ENCODE measurements around the gene RBBP7.
"Not testable (repeated sequence)": the region's sequence is repeated elsewhere in the genome, so short reads cannot be mapped to it uniquely, and the experiment has no call there.

The RBBP7 gene

GRCh38 chrX:16867947-16868346 is 2.2 kb downstream of the RBBP7 start:
- no peak for DNase-seq (ENCODE audit: low read depth)

- DNase-seq (ENCODE audit: low read depth), result no peak
These were observed 7.3 kb downstream of the RBBP7 start for GRCh38 chrX:16862829-16863228.

GRCh38 chrX:16856744-16857143 is 13.4 kb downstream of the RBBP7 start:
- DNase-seq (ENCODE audit: low read depth), result no peak

DNA sequence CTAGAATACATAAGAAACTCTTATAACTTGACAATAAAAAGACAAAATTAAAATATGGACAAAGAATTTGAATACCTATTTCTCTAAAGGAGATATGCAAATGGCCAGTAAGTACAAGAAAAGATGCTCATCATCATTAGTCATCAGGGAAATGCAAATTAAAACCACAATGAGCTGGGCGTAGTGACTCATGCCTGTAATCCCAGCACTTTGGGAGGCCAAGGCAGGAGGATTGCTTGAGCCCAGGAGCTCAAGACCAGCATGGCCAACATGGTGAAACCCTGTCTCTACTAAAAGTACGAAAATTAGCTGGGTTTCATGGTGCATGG is 14.1 kb downstream of the RBBP7 start:
- not testable (repeated sequence) for DNase-seq (ENCODE audit: low read depth)

DNA sequence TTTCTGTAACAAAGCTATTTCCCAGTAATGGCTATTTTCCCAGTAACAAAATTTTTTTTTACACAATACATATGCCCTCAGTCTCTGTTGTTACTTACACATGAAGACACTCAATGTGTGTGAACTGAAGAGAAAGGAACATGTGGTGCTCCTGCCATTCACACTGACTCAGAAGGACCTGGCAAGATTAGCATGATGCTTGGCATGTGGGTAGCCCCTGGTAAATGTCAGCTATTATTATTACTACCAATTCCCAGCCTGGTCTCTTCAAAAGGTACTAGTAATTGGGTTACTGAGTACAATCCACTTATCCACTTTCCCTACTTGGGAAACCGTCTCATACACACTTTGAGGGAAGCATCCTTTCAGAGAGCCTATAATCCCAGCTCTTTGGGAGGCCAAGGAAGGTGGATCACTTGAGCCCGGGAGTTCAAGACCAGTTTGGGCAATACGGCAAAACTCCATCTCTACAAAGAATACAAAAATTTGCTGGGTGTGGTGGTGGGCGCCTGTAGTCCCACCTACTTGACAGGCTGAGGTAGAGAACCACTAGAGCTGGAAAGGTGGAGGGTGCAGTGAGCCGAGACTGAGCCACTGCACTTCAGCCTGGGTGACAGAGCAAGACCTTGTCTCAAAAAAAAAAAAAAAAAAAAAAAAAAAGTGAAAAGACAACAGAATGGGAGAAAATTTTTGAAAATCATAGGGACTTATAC is 14.6 kb downstream of the RBBP7 start:
- DNase-seq (ENCODE audit: low read depth), result no peak

GRCh38 chrX:16853537-16853936 is 16.6 kb downstream of the RBBP7 start:
- no peak for DNase-seq (ENCODE audit: low read depth)

DNA sequence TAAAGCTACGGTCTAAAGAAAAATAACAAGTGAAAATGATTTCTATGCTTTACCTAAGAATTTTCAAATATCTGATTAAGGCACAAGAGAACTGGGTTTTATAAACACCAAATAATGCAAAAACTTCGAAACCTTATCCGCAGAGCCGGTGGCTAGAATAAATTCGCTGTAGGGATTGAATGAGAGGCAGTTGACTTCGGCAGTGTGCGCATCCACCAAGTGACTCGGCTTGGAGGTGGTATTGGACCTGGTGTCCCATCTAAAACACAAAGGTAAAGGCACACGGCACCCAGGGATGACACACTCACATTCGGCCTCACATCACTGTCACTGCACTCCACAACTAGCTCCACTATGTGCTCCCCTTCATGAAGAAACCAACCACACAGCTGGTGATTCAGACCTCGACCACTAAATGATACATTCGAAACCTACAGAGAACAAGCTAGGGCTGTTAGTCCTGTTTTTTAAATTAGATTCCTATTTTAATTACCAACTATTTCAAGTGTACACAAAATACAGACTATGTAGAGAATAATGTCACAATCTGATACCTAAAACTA is 17.5 kb downstream of the RBBP7 start:
- DNase-seq (ENCODE audit: low read depth), result no peak

DNA sequence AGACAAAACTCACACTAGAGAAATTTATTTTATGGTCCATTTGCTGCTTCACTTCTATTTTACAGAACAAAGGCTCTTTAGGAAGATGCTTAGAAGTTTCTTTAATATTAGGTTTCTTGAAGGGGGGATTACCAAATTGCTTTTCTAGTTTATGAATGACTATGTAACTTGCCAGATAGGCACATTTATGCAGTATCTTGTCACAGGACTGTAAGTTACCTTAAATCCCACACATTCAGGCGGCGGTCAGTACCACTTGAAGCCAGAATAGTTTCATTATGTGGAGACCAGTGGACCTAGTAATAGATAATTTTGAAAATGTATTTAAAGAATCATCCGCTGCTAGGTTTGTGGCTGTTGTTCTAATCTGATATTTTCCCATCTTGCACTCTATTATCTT is 18.3 kb downstream of the RBBP7 start:
- no peak for DNase-seq (ENCODE audit: low read depth)

DNA sequence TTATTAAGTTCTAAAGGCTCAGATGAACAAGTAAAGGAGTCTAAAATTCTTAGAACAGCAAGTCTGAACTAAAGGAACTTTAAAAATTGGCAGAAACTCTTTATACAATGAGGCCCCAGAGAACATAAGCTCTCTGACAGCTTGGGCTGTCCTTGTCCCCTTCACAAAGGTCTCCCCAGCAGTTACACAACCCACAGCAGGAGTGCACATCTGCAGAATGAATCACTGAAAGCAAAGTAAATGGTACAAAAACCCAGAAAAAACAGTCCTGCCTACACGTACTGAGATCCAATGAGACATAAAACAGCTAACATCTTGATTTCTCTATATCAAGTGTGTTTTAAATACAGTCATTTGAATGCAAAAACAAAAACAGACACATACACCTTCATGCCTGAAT is 18.7 kb downstream of the RBBP7 start:
- no peak for DNase-seq (ENCODE audit: low read depth)

DNA sequence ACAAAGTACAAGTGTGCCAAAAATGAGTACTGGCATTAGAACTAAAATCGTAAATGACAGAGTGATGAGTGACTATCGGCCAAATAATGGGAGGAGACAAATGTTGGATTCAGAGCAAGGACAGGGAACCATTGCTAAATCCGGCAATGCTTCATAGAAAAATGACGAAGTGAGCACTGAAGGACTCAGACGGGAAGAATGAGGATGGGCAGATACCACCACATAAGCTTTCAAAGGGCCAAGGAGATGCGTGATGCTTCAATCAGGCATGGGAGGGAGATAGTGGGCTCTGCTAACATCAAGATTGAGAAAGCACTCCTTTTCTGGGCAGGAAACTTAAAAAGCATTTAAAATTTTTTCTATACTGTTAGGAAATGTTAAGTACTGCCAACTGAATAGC is 21.6 kb downstream of the RBBP7 start:
- no peak for DNase-seq (ENCODE audit: low read depth)

GRCh38 chrX:16845686-16846085 is 24.5 kb downstream of the RBBP7 start:
- no peak for DNase-seq (ENCODE audit: low read depth)

GRCh38 chrX:16843208-16843909 is 26.8 kb downstream of the RBBP7 start:
- DNase-seq (ENCODE audit: low read depth), result no peak

DNA sequence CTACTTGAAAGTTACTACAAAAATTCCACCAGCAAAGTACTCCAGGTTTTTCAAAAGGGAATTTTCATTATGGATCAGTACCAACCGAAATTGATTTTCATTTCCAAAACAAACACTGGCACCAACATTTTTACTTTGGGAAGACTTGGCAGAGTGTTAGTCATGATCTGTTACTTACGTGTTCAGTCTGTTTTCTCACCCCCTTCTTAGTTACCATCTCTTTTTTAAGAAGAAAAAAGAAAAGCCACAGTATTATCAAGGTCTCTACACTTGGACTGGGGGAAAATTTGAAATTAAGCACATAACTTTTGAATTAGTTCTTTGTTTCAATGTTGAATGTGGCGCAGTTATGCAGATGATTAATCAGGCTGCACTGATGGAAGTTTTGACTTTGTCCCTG is 27.5 kb downstream of the RBBP7 start:
- DNase-seq (ENCODE audit: low read depth), result no peak

- no peak for DNase-seq (ENCODE audit: low read depth)
These were observed 30.2 kb downstream of the RBBP7 start for GRCh38 chrX:16839852-16840460.

GRCh38 chrX:16839219-16839851 is 30.8 kb downstream of the RBBP7 start:
- DNase-seq (ENCODE audit: low read depth), result no peak

DNA sequence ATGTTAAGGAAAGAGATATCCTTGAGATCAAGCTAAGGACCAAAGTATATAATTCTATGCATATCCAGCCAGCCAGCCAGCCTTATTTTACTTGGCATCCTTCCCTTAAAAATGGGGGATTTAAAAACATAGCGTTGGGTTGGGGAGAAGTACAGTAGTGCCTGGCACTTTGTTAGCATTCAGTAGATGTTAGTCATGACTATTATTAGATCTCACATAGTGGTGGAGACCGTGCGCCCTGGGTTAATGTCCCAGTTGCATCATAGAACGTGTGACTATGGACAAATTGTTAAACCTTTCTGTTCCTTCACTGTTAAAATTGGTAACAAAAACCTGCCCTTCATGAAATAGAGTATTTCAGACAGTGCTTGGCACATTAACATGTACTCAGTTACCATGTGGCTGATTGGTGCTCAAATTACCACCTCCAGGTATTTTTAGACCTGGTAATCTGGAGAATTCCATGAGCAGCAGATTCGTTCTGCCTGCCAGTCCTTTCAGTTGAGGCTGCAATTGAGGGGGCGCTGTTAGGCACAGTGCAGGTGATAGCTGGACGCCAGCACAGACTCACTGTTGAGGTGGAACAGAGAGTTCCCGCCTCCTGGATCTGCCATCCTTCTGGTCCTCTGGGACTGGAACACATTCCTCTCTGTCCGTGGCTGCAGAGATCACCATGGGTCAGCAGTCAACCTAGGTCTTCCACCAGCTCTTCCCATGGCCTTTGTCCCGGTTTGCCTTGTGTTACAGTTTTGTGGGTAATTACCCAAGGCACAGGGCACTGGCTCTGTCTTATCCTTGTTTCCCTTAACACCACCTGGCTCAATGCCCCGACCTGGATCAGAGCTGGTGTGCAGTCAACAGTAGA is 31.7 kb downstream of the RBBP7 start:
- DNase-seq (ENCODE audit: low read depth), result no peak

DNA sequence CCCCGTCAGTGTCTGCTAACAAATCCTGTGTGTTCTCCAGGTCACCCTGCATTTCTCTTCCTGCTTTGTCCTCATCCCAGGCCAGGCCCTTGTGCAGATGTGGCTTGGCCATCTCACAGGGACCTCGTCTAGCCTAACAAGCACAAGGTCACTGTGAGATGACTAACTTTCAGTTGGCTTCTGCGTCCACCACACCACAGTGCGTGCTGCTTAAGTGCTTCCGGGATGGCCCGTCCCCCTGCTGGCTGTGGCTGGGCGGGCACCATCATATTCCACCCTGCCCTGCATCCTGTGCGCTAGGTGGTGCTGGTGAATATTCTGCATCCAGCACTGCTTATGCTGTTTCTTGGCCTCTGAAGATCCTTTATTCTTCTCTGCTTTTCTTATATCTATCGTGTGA is 33.8 kb downstream of the RBBP7 start:
- no peak for DNase-seq (ENCODE audit: low read depth)

DNA sequence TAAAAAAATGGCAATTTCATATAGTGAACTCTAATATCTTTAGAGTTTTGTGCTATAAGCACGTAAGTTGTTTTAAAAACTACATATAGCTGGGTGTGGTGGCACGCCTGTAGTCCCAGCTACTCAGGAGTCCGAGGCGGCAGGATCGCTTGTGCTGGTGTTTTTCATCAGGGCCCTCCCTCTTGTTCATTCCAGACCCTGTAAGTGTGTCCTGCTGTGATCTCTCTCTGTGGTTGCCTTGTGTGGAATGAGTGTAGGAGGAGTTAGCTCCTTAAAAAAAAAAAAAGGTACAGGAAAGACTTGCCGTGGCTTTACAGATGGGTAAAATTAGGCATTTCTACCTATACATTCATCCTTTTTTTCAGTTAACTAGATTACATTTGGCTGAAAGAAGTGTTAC is 35.4 kb downstream of the RBBP7 start:
- no peak for DNase-seq (ENCODE audit: low read depth)

DNA sequence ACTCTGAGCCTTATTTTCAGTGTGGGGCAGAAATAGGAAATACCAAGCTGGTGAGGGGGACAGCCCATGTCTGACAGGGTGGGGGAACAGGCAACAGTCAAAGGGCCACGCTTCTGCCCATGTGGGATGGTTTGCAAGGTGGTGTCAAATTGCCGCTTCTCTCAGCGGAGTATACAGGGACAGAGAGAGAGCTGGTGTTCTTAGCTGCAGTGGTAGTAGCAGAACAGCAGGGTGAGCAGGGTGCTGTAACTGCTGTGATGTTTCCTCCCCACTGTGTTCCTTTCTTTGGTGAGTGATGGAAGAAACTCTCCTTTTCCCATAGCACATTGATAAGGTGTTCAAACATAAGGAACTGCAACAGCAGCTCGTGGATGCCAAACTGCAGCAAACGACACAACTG is 37.9 kb downstream of the RBBP7 start:
- DNase-seq (ENCODE audit: low read depth), result no peak

DNA sequence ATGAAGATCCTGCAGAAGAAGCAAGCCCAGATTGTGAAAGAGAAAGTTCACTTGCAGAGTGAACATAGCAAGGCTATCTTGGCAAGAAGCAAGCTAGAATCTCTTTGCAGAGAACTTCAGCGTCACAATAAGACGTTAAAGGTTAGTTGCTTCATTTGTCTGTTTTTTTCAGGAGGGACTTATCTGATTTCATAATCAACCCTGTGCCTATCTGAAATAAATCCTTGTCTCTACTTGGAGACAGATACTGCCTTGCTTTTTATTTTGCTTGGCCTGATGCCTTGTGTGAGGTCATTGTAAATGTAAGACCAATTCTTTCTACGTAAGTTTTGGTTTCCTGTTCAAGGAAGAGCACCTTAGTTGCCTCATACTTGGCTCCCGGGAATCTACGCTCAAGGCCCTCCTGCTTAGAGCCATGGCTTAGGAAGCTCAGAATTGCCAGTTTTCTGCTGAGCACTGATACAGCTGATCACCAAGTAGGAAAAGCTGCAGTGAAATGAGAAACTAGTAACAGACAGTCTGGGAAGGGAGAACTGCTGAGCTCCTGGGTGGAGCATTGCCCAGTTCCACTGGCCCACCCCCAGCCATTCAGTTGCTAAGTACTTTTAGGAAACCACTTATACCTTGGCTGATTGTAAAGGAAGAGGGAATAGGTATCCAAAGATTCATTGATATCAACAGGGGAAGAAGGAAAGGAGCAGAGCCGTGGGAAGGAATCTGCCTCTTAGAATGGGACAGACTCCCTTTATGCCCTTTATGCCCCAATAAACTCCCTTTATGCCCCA is 41.8 kb downstream of the RBBP7 start:
- no peak for DNase-seq (ENCODE audit: low read depth)

GRCh38 chrX:16827225-16827624 is 42.9 kb downstream of the RBBP7 start:
- DNase-seq (ENCODE audit: low read depth), result no peak

All from T follicular helper cell (primary cell).